Measurements from ENCODE around the gene PDCL3. TPM values are rescaled to one million over a fixed set of nuclear protein-coding genes. Genes with fewer than 3 reads are reported as not detected.

The PDCL3 gene
- total and polyA plus RNA-seq, 5 donors from 2014 or later, result 45.2 to 62.5 (median 55.5) TPM

DNA sequence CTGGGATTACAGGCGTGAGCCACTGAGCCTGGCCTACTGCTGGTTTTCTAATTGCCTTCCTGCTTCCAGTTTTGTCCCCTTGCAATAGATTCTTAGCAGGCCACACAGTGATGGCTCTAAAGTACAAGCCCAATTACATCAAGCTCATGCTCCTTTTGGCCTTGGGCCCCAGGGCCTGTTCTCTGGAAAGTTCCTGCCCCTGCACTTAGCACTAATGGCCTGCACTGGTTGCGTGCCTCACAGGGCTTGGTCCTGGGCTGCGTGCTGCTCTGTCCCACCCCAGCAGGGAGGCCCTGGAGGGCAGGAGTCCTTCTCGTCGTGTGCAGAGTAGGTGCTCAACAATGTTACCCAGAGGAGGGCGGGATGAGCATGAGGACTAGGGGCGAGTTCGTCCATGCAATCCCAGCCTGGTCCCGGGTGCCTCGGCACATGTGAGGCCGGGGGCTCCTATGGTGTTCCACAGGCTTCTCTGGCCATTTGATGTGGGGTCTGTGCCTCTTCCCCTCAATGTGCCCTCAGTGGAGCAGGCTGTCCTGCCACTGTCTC lies 51.7 kb downstream of the PDCL3 start:
- peaks cover 0 to 4% (median 0%) of the 10 kb centered on the region in 7 donors for H3K9me3 Mint-ChIP-seq
- no peaks in the 10 kb centered on the region for H3K36me3 Mint-ChIP-seq
- no peak overlapping the region for H3K4me3 ChIP-seq (ENCODE audit: low read depth, low read length)
- H3K27ac Mint-ChIP-seq, result no peak overlapping the region
- no peaks in the 10 kb centered on the region for H3K9me3 ChIP-seq (ENCODE audit: control insufficient read depth in 2 of 2, low read length in 2 of 2)
- no peak for ATAC-seq (ENCODE audit: low read depth in 2 of 2)
- H3K27me3 ChIP-seq (ENCODE audit: control insufficient read depth, insufficient read depth, low read length), result peaks cover 1% of the 10 kb centered on the region
- peaks cover 0 to 4% (median 0%) of the 10 kb centered on the region in 4 donors for H3K4me1 Mint-ChIP-seq
- no peaks in the 10 kb centered on the region for H3K4me1 ChIP-seq (ENCODE audit: control insufficient read depth, insufficient read depth, low read length, poor library complexity, severe bottlenecking)
- H3K27ac ChIP-seq (ENCODE audit: insufficient read depth, low read length, poor library complexity, severe bottlenecking), result no peak overlapping the region
- no peaks in the 10 kb centered on the region for H3K36me3 ChIP-seq (ENCODE audit: control insufficient read depth, insufficient read depth, low read length)
- DNase-seq, result no peak
- peaks cover 15% of the 10 kb centered on the region for H3K27me3 Mint-ChIP-seq
- no peak overlapping the region for H3K4me3 Mint-ChIP-seq

DNA sequence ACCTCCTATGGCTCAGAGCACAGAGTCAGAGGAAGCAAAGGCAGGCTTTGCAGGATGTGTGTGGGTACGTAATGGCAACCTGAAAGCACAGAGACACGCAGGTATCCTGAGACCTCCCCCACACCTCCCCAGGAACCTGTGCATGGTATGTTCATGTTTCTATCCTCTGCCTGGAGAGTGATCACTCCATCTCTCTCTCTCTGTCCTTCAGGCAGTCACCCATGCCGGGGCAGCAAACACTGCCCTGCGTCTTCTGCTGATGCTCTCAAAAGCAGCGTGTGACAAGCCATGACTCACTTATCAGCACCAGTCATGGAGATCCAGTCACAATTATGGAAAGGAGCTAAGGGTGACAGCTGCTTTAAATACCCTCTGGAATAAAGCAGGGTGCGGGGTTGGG lies 52.7 kb downstream of the PDCL3 start:
- H3K27ac ChIP-seq (ENCODE audit: insufficient read depth, low read length, poor library complexity, severe bottlenecking), result no peak overlapping the region
- no peaks in the 10 kb centered on the region for H3K9me3 ChIP-seq (ENCODE audit: control insufficient read depth in 2 of 2, low read length in 2 of 2)
- peaks cover 12% of the 10 kb centered on the region for H3K27me3 Mint-ChIP-seq
- H3K36me3 Mint-ChIP-seq, result no peaks in the 10 kb centered on the region
- no peaks in the 10 kb centered on the region for H3K27me3 ChIP-seq (ENCODE audit: control insufficient read depth, insufficient read depth, low read length)
- H3K4me3 ChIP-seq (ENCODE audit: low read depth, low read length), result no peak overlapping the region
- H3K4me1 ChIP-seq (ENCODE audit: control insufficient read depth, insufficient read depth, low read length, poor library complexity, severe bottlenecking), result no peaks in the 10 kb centered on the region
- ATAC-seq (ENCODE audit: low read depth in 2 of 2), result no peak
- no peaks in the 10 kb centered on the region for H3K36me3 ChIP-seq (ENCODE audit: control insufficient read depth, insufficient read depth, low read length)
- H3K4me3 Mint-ChIP-seq, result no peak overlapping the region
- no peak for DNase-seq
- H3K27ac Mint-ChIP-seq, result no peak overlapping the region
- peaks cover 0 to 4% (median 0%) of the 10 kb centered on the region in 7 donors for H3K9me3 Mint-ChIP-seq
- H3K4me1 Mint-ChIP-seq, result peaks cover 0 to 4% (median 0%) of the 10 kb centered on the region in 4 donors

DNA sequence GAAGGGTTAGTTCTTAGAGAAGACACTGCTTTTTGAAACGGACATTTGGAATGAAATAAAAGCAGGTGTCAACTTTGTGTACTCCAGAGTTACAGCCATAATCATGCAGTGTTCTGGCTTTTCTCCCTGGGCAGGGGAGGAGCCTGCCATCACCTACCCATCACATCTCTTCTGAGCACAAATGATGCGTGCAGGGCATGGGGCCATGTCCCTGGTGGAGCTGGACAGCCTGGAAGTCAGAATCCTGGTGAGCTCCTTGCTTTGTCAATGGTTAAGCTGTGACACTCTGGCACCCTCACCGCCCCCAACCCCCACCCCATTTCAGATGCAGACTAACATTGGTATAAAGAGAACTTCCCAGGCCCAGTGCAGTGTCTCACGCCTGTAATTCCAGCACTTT lies 53.1 kb downstream of the PDCL3 start:
- H3K9me3 Mint-ChIP-seq, result peaks cover 0 to 4% (median 0%) of the 10 kb centered on the region in 7 donors

DNA sequence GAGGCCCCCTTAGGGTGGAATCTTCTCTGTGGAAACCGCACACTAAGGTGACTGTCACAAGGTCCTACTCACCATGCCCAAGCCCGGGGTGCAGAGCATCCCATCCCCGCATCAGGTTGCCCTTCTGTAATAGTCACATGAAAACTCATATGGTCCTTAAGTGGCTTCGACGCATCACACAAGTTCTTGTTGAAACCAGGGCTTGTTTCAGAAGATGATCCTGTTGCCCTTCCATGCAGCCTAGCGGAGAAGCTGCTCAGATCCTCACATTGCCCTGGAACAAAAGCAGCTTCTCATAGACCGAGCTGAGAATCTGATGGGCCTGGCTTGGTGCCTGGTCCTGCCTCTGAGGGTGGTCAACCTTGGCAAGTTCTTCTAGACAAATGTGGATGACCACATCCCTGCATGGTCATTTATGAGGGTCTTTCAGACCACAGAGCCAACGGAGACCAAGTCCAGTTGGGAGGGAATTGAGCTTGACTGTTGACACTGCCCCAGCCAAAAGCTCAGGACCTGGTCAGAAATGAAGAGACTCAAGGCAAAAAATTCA lies 54.1 kb downstream of the PDCL3 start:
- no peak overlapping the region for H3K27ac ChIP-seq (ENCODE audit: insufficient read depth, low read length, poor library complexity, severe bottlenecking)
- ATAC-seq (ENCODE audit: low read depth in 2 of 2) (no peak), DNase-seq (no peak)
- Mint-ChIP-seq H3K36me3 (peaks cover 3% of the 10 kb centered on the region), H3K27ac (no peak overlapping the region), H3K4me1 (peaks cover 0 to 4% (median 0%) of the 10 kb centered on the region in 4 donors), H3K4me3 (no peak overlapping the region), H3K9me3 (peaks cover 0 to 4% (median 1%) of the 10 kb centered on the region in 7 donors), H3K27me3 (peaks cover 13% of the 10 kb centered on the region)
- H3K9me3 ChIP-seq (ENCODE audit: control insufficient read depth in 2 of 2, low read length in 2 of 2), result no peaks in the 10 kb centered on the region
- no peak overlapping the region for H3K4me3 ChIP-seq (ENCODE audit: low read depth, low read length)
- H3K4me1 ChIP-seq (ENCODE audit: control insufficient read depth, insufficient read depth, low read length, poor library complexity, severe bottlenecking), result no peaks in the 10 kb centered on the region
- no peaks in the 10 kb centered on the region for H3K27me3 ChIP-seq (ENCODE audit: control insufficient read depth, insufficient read depth, low read length)
- H3K36me3 ChIP-seq (ENCODE audit: control insufficient read depth, insufficient read depth, low read length), result no peaks in the 10 kb centered on the region

More for the DNA sequence above, 53.1 kb downstream of the PDCL3 start:
- Mint-ChIP-seq H3K27ac (no peak overlapping the region), H3K27me3 (peaks cover 13% of the 10 kb centered on the region), H3K36me3 (peaks cover 3% of the 10 kb centered on the region), H3K4me1 (peaks cover 0 to 4% (median 0%) of the 10 kb centered on the region in 4 donors), H3K4me3 (no peak overlapping the region)
- ATAC-seq (ENCODE audit: low read depth in 2 of 2), result no peak
- H3K4me3 ChIP-seq (ENCODE audit: low read depth, low read length), result no peak overlapping the region
- no peaks in the 10 kb centered on the region for H3K27me3 ChIP-seq (ENCODE audit: control insufficient read depth, insufficient read depth, low read length)
- no peaks in the 10 kb centered on the region for H3K9me3 ChIP-seq (ENCODE audit: control insufficient read depth in 2 of 2, low read length in 2 of 2)
- H3K27ac ChIP-seq (ENCODE audit: insufficient read depth, low read length, poor library complexity, severe bottlenecking), result no peak overlapping the region
- DNase-seq, result no peak
- no peaks in the 10 kb centered on the region for H3K4me1 ChIP-seq (ENCODE audit: control insufficient read depth, insufficient read depth, low read length, poor library complexity, severe bottlenecking)
- no peaks in the 10 kb centered on the region for H3K36me3 ChIP-seq (ENCODE audit: control insufficient read depth, insufficient read depth, low read length)

DNA sequence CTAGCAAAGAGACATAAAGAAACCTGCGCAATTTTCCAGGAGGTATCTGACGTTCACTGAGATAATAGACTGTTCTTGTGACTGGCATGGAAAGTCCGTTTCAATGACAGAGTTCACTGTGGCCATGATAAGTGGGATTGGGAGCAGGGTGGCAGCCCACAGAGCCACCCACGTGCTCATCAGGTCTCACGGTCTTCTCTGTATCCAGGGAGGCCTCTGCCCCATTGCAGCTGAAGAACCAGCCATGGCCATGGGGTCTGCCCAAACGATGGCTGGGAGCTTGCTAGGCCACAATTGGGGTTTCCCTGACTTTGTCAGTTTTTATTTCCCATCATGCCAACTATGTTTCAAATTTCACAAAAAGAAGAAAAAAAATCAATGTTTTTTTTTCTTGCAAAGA lies 57.2 kb downstream of the PDCL3 start:
- Histone ChIP-seq H3K27ac (ENCODE audit: insufficient read depth, low read length, poor library complexity, severe bottlenecking) (no peak overlapping the region), H3K9me3 (ENCODE audit: control insufficient read depth in 2 of 2, low read length in 2 of 2) (no peaks in the 10 kb centered on the region), H3K36me3 (ENCODE audit: control insufficient read depth, insufficient read depth, low read length) (no peaks in the 10 kb centered on the region), H3K27me3 (ENCODE audit: control insufficient read depth, insufficient read depth, low read length) (no peaks in the 10 kb centered on the region), H3K4me1 (ENCODE audit: control insufficient read depth, insufficient read depth, low read length, poor library complexity, severe bottlenecking) (no peaks in the 10 kb centered on the region), H3K4me3 (ENCODE audit: low read depth, low read length) (no peak overlapping the region)
- peaks cover 0 to 4% (median 0%) of the 10 kb centered on the region in 7 donors for H3K9me3 Mint-ChIP-seq
- no peak for DNase-seq
- H3K27me3 Mint-ChIP-seq, result peaks cover 13% of the 10 kb centered on the region
- no peak overlapping the region for H3K27ac Mint-ChIP-seq
- H3K4me3 Mint-ChIP-seq, result no peak overlapping the region
- no peak for ATAC-seq (ENCODE audit: low read depth in 2 of 2)
- H3K4me1 Mint-ChIP-seq, result peaks cover 0 to 4% (median 0%) of the 10 kb centered on the region in 4 donors
- peaks cover 3% of the 10 kb centered on the region for H3K36me3 Mint-ChIP-seq

DNA sequence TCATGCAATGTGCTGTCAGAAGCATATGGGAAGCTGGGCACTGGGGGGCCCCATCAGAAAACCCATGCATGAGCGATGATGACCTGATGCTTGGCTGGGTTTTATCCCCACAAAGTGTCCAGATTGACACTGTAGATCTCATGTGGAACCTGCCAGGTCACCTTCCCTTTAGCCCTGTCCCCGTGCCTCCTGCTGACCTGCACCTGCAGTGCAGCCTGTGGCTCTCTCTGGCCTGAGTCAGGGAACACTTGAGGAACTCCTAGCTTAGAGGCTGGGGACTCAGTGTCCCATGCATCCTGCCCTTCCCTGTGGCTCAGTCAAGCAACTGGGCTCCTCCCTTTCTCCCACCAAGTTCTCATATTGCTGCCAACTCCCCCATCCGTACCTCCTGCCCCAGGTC lies 57.7 kb downstream of the PDCL3 start:
- H3K4me1 Mint-ChIP-seq, result peaks cover 0 to 4% (median 0%) of the 10 kb centered on the region in 4 donors
- Histone ChIP-seq H3K36me3 (ENCODE audit: control insufficient read depth, insufficient read depth, low read length) (no peaks in the 10 kb centered on the region), H3K4me3 (ENCODE audit: low read depth, low read length) (no peak overlapping the region), H3K9me3 (ENCODE audit: control insufficient read depth in 2 of 2, low read length in 2 of 2) (no peaks in the 10 kb centered on the region), H3K27me3 (ENCODE audit: control insufficient read depth, insufficient read depth, low read length) (no peaks in the 10 kb centered on the region), H3K4me1 (ENCODE audit: control insufficient read depth, insufficient read depth, low read length, poor library complexity, severe bottlenecking) (no peaks in the 10 kb centered on the region), H3K27ac (ENCODE audit: insufficient read depth, low read length, poor library complexity, severe bottlenecking) (no peak overlapping the region)
- no peak overlapping the region for H3K27ac Mint-ChIP-seq
- DNase-seq (no peak), ATAC-seq (ENCODE audit: low read depth in 2 of 2) (no peak)
- peaks cover 0 to 4% (median 0%) of the 10 kb centered on the region in 7 donors for H3K9me3 Mint-ChIP-seq
- peaks cover 13% of the 10 kb centered on the region for H3K27me3 Mint-ChIP-seq
- H3K4me3 Mint-ChIP-seq, result no peak overlapping the region
- peaks cover 3% of the 10 kb centered on the region for H3K36me3 Mint-ChIP-seq

DNA sequence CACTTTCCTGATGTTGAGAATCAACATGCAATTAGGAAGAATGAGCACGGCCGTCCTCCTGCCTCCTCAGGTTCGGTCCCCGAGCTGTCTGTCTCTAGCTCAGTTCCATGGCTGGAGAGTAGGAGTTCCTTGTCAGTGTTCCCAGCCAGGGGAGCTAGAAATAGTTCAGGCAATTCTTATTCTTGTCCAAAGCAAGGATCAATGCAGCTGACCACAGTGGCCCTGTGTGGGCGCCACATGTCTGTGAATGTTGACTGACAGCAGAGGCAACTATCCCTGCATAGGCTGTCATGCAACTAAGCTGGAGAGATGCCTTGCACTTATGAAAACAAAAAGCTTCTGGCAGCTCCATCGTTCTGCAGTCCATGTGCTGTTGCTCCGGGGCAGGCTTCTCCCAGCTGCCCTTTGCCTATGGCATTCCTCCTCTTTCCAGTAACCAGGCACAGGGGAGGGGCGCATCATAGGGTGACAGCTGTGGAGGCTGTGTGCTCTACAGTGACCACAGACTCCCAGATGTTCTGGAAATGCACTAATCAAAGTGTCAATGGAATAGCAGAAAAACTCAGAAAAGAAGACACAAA lies 58.7 kb downstream of the PDCL3 start:
- no peak for ATAC-seq (ENCODE audit: low read depth in 2 of 2)
- Histone ChIP-seq H3K27ac (ENCODE audit: insufficient read depth, low read length, poor library complexity, severe bottlenecking) (no peak overlapping the region), H3K4me3 (ENCODE audit: low read depth, low read length) (no peak overlapping the region), H3K36me3 (ENCODE audit: control insufficient read depth, insufficient read depth, low read length) (no peaks in the 10 kb centered on the region), H3K9me3 (ENCODE audit: control insufficient read depth in 2 of 2, low read length in 2 of 2) (no peaks in the 10 kb centered on the region), H3K27me3 (ENCODE audit: control insufficient read depth, insufficient read depth, low read length) (no peaks in the 10 kb centered on the region), H3K4me1 (ENCODE audit: control insufficient read depth, insufficient read depth, low read length, poor library complexity, severe bottlenecking) (no peaks in the 10 kb centered on the region)
- no peak overlapping the region for H3K4me3 Mint-ChIP-seq
- peak overlapping the region in 1 of 3 donors; percentile 85 for H3K27ac Mint-ChIP-seq
- no peak for DNase-seq
- peaks cover 13% of the 10 kb centered on the region for H3K27me3 Mint-ChIP-seq
- H3K9me3 Mint-ChIP-seq, result peaks cover 0 to 4% (median 0%) of the 10 kb centered on the region in 7 donors
- H3K36me3 Mint-ChIP-seq, result peaks cover 3% of the 10 kb centered on the region
- peaks cover 0 to 4% (median 0%) of the 10 kb centered on the region in 4 donors for H3K4me1 Mint-ChIP-seq
